ENCODE data around the gene ARID3A. TPM values are rescaled to one million over a fixed set of nuclear protein-coding genes. Genes with fewer than 3 reads are reported as not detected.

ARID3A gene
- total RNA-seq, 1 experiment from 2014 or later: 116 TPM

GRCh38 chr19:1020868-1021425, 95.1 kb downstream of the ARID3A start, which contains the start of gene TMEM259 (continued):
- TF ChIP-seq, protein P1, sequence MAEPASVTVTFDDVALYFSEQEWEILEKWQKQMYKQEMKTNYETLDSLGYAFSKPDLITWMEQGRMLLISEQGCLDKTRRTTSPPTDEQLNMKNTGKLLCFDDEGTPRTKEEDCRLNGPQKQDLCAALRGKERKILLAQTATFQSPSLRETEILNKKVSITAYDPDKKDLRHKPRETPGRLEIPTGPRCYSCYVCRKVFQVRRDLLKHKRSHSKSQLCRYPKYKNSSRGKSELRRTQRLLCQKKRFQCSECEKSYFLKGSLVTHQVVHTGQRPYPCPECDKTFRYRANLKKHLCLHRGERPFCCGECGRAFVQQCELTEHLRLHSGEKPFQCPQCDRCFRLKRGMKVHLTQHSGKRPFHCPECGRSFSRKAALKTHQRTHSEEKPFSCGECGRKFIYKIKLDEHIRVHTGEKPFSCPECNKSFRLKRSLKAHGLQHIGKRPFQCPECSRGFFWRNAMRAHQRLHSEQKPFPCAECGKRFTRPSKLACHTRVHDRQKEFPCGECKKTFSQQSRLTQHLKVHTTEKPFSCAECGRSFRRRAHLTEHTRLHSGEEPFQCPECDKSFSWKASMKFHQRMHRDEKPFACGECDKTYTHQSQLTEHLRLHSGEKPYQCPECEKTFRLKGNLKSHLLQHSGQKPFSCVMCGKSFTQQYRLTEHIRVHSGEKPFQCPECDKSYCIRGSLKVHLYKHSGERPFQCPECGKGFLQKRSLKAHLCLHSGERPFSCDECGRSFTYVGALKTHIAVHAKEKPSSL (CRISPR knock-in tag; conservative IDR thresholded peaks at IDR 0.05): no peak
- TF ChIP-seq SOX15 (CRISPR knock-in tag; IDR thresholded peaks at IDR 0.05) (no peak), ATF6 (CRISPR knock-in tag; IDR thresholded peaks at IDR 0.05) (no peak), NR3C1 (CRISPR knock-in tag; conservative IDR thresholded peaks at IDR 0.05; ENCODE audit: low read depth) (no peak), FOXP1 (CRISPR knock-in tag; IDR thresholded peaks at IDR 0.05; ENCODE audit: borderline replicate concordance) (no peak), IRF2 (CRISPR knock-in tag; IDR thresholded peaks at IDR 0.05; ENCODE audit: borderline replicate concordance, low read depth) (no peak), MLX (CRISPR knock-in tag; IDR thresholded peaks at IDR 0.05) (no peak), ETV6 (CRISPR knock-in tag; IDR thresholded peaks at IDR 0.05) (no peak; the same call in 1 of the 2 replicates), KAT7 (CRISPR knock-in tag; IDR thresholded peaks at IDR 0.05; ENCODE audit: borderline replicate concordance) (no peak), ZNF121 (CRISPR knock-in tag; IDR thresholded peaks at IDR 0.05) (no peak), EMX1 (CRISPR knock-in tag; IDR thresholded peaks at IDR 0.05) (no peak), TEAD4 (CRISPR knock-in tag; IDR thresholded peaks at IDR 0.05) (no peak), NFYB (CRISPR knock-in tag; conservative IDR thresholded peaks at IDR 0.05; ENCODE audit: low read depth) (peak; percentile 35; the same call in 1 of the 2 replicates), SMAD3 (CRISPR knock-in tag; IDR thresholded peaks at IDR 0.05; ENCODE audit: borderline replicate concordance) (no peak), USF2 (CRISPR knock-in tag; IDR thresholded peaks at IDR 0.05) (peak; percentile 36; the same call in 1 of the 2 replicates), MXD4 (CRISPR knock-in tag; IDR thresholded peaks at IDR 0.05; ENCODE audit: borderline replicate concordance) (no peak), ZNF416 (CRISPR knock-in tag; IDR thresholded peaks at IDR 0.05) (0 out of 2 replicates have a peak, but pooled peaks have one; percentile 46)
- TF ChIP-seq, protein P2, sequence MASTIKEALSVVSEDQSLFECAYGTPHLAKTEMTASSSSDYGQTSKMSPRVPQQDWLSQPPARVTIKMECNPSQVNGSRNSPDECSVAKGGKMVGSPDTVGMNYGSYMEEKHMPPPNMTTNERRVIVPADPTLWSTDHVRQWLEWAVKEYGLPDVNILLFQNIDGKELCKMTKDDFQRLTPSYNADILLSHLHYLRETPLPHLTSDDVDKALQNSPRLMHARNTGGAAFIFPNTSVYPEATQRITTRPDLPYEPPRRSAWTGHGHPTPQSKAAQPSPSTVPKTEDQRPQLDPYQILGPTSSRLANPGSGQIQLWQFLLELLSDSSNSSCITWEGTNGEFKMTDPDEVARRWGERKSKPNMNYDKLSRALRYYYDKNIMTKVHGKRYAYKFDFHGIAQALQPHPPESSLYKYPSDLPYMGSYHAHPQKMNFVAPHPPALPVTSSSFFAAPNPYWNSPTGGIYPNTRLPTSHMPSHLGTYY (CRISPR knock-in tag; IDR thresholded peaks at IDR 0.05): no peak
- TF ChIP-seq, protein P3, sequence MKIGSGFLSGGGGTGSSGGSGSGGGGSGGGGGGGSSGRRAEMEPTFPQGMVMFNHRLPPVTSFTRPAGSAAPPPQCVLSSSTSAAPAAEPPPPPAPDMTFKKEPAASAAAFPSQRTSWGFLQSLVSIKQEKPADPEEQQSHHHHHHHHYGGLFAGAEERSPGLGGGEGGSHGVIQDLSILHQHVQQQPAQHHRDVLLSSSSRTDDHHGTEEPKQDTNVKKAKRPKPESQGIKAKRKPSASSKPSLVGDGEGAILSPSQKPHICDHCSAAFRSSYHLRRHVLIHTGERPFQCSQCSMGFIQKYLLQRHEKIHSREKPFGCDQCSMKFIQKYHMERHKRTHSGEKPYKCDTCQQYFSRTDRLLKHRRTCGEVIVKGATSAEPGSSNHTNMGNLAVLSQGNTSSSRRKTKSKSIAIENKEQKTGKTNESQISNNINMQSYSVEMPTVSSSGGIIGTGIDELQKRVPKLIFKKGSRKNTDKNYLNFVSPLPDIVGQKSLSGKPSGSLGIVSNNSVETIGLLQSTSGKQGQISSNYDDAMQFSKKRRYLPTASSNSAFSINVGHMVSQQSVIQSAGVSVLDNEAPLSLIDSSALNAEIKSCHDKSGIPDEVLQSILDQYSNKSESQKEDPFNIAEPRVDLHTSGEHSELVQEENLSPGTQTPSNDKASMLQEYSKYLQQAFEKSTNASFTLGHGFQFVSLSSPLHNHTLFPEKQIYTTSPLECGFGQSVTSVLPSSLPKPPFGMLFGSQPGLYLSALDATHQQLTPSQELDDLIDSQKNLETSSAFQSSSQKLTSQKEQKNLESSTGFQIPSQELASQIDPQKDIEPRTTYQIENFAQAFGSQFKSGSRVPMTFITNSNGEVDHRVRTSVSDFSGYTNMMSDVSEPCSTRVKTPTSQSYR (CRISPR knock-in tag; IDR thresholded peaks at IDR 0.05): no peak
- TF ChIP-seq, protein P4, sequence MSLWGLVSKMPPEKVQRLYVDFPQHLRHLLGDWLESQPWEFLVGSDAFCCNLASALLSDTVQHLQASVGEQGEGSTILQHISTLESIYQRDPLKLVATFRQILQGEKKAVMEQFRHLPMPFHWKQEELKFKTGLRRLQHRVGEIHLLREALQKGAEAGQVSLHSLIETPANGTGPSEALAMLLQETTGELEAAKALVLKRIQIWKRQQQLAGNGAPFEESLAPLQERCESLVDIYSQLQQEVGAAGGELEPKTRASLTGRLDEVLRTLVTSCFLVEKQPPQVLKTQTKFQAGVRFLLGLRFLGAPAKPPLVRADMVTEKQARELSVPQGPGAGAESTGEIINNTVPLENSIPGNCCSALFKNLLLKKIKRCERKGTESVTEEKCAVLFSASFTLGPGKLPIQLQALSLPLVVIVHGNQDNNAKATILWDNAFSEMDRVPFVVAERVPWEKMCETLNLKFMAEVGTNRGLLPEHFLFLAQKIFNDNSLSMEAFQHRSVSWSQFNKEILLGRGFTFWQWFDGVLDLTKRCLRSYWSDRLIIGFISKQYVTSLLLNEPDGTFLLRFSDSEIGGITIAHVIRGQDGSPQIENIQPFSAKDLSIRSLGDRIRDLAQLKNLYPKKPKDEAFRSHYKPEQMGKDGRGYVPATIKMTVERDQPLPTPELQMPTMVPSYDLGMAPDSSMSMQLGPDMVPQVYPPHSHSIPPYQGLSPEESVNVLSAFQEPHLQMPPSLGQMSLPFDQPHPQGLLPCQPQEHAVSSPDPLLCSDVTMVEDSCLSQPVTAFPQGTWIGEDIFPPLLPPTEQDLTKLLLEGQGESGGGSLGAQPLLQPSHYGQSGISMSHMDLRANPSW (CRISPR knock-in tag; conservative IDR thresholded peaks at IDR 0.05; ENCODE audit: low read depth): no peak

Data from WTC11 (cell line).